GM19099 (cell line): ENCODE results near the gene BACE1-AS.

Source experiments
- POLR2A ChIP-seq: IDR thresholded peaks from 3 replicates; pipeline ENCODE4 v1.6.1; 2011; ENCODE audit warnings: low read depth; ENCODE audit not compliant: insufficient read length; ENCODE audit errors: extremely low read depth

The BACE1-AS gene

DNA sequence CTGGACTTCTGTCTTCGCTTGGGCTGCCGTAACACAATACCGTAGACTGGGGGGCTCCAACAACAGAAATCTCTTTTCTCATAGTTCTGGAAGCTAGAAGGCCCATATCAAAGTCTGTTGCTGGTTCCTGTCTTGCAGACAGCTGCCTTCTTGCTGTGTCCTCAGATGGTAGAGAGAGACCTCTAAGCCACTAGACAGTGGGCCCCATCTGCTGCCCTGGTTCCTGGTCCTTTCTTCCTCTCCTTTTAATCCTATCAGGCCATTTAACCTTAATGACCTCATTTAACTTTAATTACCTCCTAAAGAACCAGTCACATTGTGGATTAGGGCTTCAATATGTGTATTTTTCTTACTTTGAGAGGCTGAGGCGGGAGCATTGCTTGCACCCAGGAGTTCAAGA, 45.9 kb downstream of the BACE1-AS start:
- no peak for TF ChIP-seq POLR2A
